Measurements from ENCODE around the gene CCL19. TPM values are rescaled to one million over a fixed set of nuclear protein-coding genes. Genes with fewer than 3 reads are reported as not detected.

CCL19 gene
- total and polyA plus RNA-seq, 2 donors (not counting 3 experiments of a cell fraction or from before 2014, with no cell fraction given), result not detected

GRCh38 chr9:34684816-34685215 lies 6.3 kb downstream of the CCL19 start:
- TF ChIP-seq EZH2 (IDR thresholded peaks at IDR 0.05; ENCODE audit: borderline replicate concordance, low read depth, low read length, severe bottlenecking) (no peak), CTCF (IDR thresholded peaks at IDR 0.05; ENCODE audit: extremely low read depth in 1 of 2, insufficient read depth in 1 of 2, low read depth in 1 of 2, low read length in 2 of 2) (no peak), MAX (IDR thresholded peaks at IDR 0.05; ENCODE audit: insufficient read depth, insufficient read length) (no peak), POLR2A (IDR thresholded peaks at IDR 0.05; ENCODE audit: low read depth, low read length) (no peak), MYC (IDR thresholded peaks at IDR 0.05; ENCODE audit: low read depth, low read length) (no peak)
- no peak overlapping the region for H3K9ac ChIP-seq (replicated peaks; ENCODE audit: extremely low read depth, insufficient read depth, low read length)
- ChIA-PET POLR2A (no interaction called here), CTCF (interaction anchor here (3.5 kb wide), 1 partner anchor 18 kb away, joined by 17 read pairs; no protein-coding TSS in a partner anchor)
- H3K79me2 ChIP-seq (ENCODE audit: control insufficient read depth, insufficient read depth, low read length), result no peaks in the 10 kb centered on the region
- dilution Hi-C loops (cut with MboI; ENCODE audit: extremely low pct_ligation_motif_present, low sequenced_read_pairs), result no loop called here
- no peaks in the 10 kb centered on the region for H3K4me1 ChIP-seq (ENCODE audit: control insufficient read depth, extremely low read depth, insufficient read depth, low read length)
- no peak overlapping the region for H3K4me2 ChIP-seq (ENCODE audit: insufficient read depth, low read length)
- no peaks in the 10 kb centered on the region for H3K9me3 ChIP-seq (replicated peaks; ENCODE audit: control insufficient read depth, insufficient read depth, low read length)
- DNase-seq (ENCODE audit: low read depth, low spot score), result no peak
- no peaks in the 10 kb centered on the region for H3K36me3 ChIP-seq (ENCODE audit: control insufficient read depth in 2 of 2, extremely low read depth in 1 of 2, insufficient read depth in 2 of 2, low read length in 2 of 2)
- no TSS peak for BruUV-seq (replicated peaks)
- FAIRE-seq, result no peak
- no peak overlapping the region for H3K27ac ChIP-seq (ENCODE audit: insufficient read depth, low read depth, low read length)
- no peaks in the 10 kb centered on the region for H3K9me1 ChIP-seq (replicated peaks; ENCODE audit: control insufficient read depth, extremely low read depth, insufficient read depth, low read length)
- no peak overlapping the region for H2AFZ ChIP-seq (ENCODE audit: low read depth, low read length)
- H4K20me1 ChIP-seq (replicated peaks; ENCODE audit: control insufficient read depth, extremely low read depth, insufficient read depth, low read length), result no peaks in the 10 kb centered on the region
- intact Hi-C loops (cut with micrococcal nuclease), result no loop called here
- no peak overlapping the region for H3K4me3 ChIP-seq (replicated peaks in 1 of 3; ENCODE audit: insufficient read depth in 1 of 3, low read depth in 1 of 3, low read length in 3 of 3)
- H3K27me3 ChIP-seq (ENCODE audit: control insufficient read depth in 2 of 2, insufficient read depth in 2 of 2, low read length in 2 of 2), result peaks cover 2 to 3% of the 10 kb centered on the region in 2 experiments

GRCh38 chr9:34684145-34684544 lies 6.9 kb downstream of the CCL19 start:
- Histone ChIP-seq H2AFZ (ENCODE audit: low read depth, low read length) (no peak overlapping the region), H3K4me2 (ENCODE audit: insufficient read depth, low read length) (no peak overlapping the region), H4K20me1 (replicated peaks; ENCODE audit: control insufficient read depth, extremely low read depth, insufficient read depth, low read length) (no peaks in the 10 kb centered on the region), H3K27me3 (ENCODE audit: control insufficient read depth in 2 of 2, insufficient read depth in 2 of 2, low read length in 2 of 2) (peaks cover 2 to 3% of the 10 kb centered on the region in 2 experiments), H3K9ac (replicated peaks; ENCODE audit: extremely low read depth, insufficient read depth, low read length) (no peak overlapping the region), H3K27ac (ENCODE audit: insufficient read depth, low read depth, low read length) (no peak overlapping the region), H3K9me3 (replicated peaks; ENCODE audit: control insufficient read depth, insufficient read depth, low read length) (no peaks in the 10 kb centered on the region), H3K4me3 (replicated peaks in 1 of 3; ENCODE audit: insufficient read depth in 1 of 3, low read depth in 1 of 3, low read length in 3 of 3) (no peak overlapping the region), H3K79me2 (ENCODE audit: control insufficient read depth, insufficient read depth, low read length) (no peaks in the 10 kb centered on the region), H3K36me3 (ENCODE audit: control insufficient read depth in 2 of 2, extremely low read depth in 1 of 2, insufficient read depth in 2 of 2, low read length in 2 of 2) (no peaks in the 10 kb centered on the region), H3K4me1 (ENCODE audit: control insufficient read depth, extremely low read depth, insufficient read depth, low read length) (no peaks in the 10 kb centered on the region), H3K9me1 (replicated peaks; ENCODE audit: control insufficient read depth, extremely low read depth, insufficient read depth, low read length) (no peaks in the 10 kb centered on the region)
- TF ChIP-seq POLR2AphosphoS5 (IDR thresholded peaks at IDR 0.05; ENCODE audit: insufficient read depth, low read depth, low read length) (no peak), JUN (IDR thresholded peaks at IDR 0.05; ENCODE audit: borderline replicate concordance, insufficient read depth, insufficient read length, low read depth) (no peak), EZH2 (IDR thresholded peaks at IDR 0.05; ENCODE audit: borderline replicate concordance, low read depth, low read length, severe bottlenecking) (no peak), GATA2 (IDR thresholded peaks at IDR 0.05; ENCODE audit: insufficient read depth, insufficient read length, low read depth, low read length) (no peak), MAX (IDR thresholded peaks at IDR 0.05; ENCODE audit: insufficient read depth, insufficient read length) (no peak), MYC (IDR thresholded peaks at IDR 0.05; ENCODE audit: low read depth, low read length) (no peak), FOS (IDR thresholded peaks at IDR 0.05; ENCODE audit: borderline replicate concordance, insufficient read depth, low read length) (no peak), CTCF (IDR thresholded peaks at IDR 0.05; ENCODE audit: extremely low read depth in 1 of 2, insufficient read depth in 1 of 2, low read depth in 1 of 2, low read length in 2 of 2) (no peak), POLR2A (IDR thresholded peaks at IDR 0.05; ENCODE audit: low read depth, low read length) (no peak)
- POLR2A ChIA-PET, result no interaction called here
- BruUV-seq (replicated peaks), result no TSS peak
- dilution Hi-C loops (cut with MboI; ENCODE audit: extremely low pct_ligation_motif_present, low sequenced_read_pairs), result no loop called here
- FAIRE-seq (no peak), DNase-seq (ENCODE audit: low read depth, low spot score) (no peak)
- CTCF ChIA-PET, result interaction anchor here (1.3 kb wide), 1 partner anchor 18 kb away, joined by 4 read pairs; no protein-coding TSS in a partner anchor
- intact Hi-C loops (cut with micrococcal nuclease), result no loop called here

All from endothelial cell of umbilical vein (primary cell).